Measurements from ENCODE around the gene STUM. TPM values are rescaled to one million over a fixed set of nuclear protein-coding genes. Genes with fewer than 3 reads are reported as not detected.

The STUM gene
- total RNA-seq, 1 experiment from 2014 or later = 0.11 TPM

DNA sequence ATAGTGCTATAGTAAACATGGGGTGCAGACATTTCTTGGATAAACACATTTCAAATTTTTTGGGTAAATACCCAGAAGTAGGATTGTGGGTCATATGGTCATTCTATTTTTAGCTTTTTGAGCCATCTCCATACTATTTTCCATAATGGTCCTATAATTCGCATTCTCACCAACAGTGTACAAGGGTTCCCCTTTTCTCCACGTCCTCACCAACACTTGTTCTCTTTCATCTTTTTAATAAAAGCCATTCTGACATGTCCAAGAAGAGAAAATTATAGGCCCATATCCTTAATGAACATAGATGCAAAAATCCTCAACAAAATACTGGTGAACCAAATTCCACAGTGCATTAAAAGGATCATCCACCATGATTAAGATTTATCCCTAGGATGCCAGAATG, 8.9 kb downstream of the STUM start:
- no peak overlapping the region for H2AFZ ChIP-seq (ENCODE audit: low read length)
- no peak overlapping the region for H3K4ac ChIP-seq (ENCODE audit: low read depth, low read length)
- H3K23me2 ChIP-seq (ENCODE audit: insufficient read length, low read depth, low read length, poor library complexity, severe bottlenecking) = no peaks in the 10 kb centered on the region
- no peak overlapping the region for H3K27ac ChIP-seq (ENCODE audit: insufficient read length, low read depth, low read length)
- no peak overlapping the region for H2BK15ac ChIP-seq (ENCODE audit: low read depth, low read length)
- no peaks in the 10 kb centered on the region for H3K27me3 ChIP-seq (ENCODE audit: insufficient read depth, low read length)
- no peak overlapping the region for H3K23ac ChIP-seq (ENCODE audit: insufficient read length, low read depth, low read length)
- H2BK5ac ChIP-seq (ENCODE audit: insufficient read length, low read length) = no peak overlapping the region
- TF ChIP-seq, protein P1, sequence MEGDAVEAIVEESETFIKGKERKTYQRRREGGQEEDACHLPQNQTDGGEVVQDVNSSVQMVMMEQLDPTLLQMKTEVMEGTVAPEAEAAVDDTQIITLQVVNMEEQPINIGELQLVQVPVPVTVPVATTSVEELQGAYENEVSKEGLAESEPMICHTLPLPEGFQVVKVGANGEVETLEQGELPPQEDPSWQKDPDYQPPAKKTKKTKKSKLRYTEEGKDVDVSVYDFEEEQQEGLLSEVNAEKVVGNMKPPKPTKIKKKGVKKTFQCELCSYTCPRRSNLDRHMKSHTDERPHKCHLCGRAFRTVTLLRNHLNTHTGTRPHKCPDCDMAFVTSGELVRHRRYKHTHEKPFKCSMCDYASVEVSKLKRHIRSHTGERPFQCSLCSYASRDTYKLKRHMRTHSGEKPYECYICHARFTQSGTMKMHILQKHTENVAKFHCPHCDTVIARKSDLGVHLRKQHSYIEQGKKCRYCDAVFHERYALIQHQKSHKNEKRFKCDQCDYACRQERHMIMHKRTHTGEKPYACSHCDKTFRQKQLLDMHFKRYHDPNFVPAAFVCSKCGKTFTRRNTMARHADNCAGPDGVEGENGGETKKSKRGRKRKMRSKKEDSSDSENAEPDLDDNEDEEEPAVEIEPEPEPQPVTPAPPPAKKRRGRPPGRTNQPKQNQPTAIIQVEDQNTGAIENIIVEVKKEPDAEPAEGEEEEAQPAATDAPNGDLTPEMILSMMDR (conservative IDR thresholded peaks at IDR 0.05) = no peak
- no peaks in the 10 kb centered on the region for H3K36me3 Mint-ChIP-seq (ENCODE audit: insufficient read depth in 1 of 3, low read depth in 3 of 3)
- no peak for DNase-seq
- H4K91ac ChIP-seq (ENCODE audit: insufficient read length, low read depth, low read length) = no peak overlapping the region
- H4K20me1 ChIP-seq (ENCODE audit: control insufficient read depth, insufficient read depth, insufficient read length) = no peaks in the 10 kb centered on the region
- no peak overlapping the region for H3K18ac ChIP-seq (ENCODE audit: insufficient read length, low read depth, low read length)
- no peaks in the 10 kb centered on the region for H3K79me2 ChIP-seq (ENCODE audit: insufficient read depth, low read length)
- H3K4me1 Mint-ChIP-seq = no peaks in the 10 kb centered on the region
- no peak overlapping the region for H2BK120ac ChIP-seq (ENCODE audit: low read depth, low read length, poor library complexity, severe bottlenecking)
- no peaks in the 10 kb centered on the region for H3K9me3 ChIP-seq (ENCODE audit: control insufficient read depth, low read depth, low read length)
- no peak overlapping the region for H4K8ac ChIP-seq (replicated peaks; ENCODE audit: insufficient read length, low read depth, low read length)
- H3K27ac Mint-ChIP-seq = no peak overlapping the region
- peaks cover 50% of the 10 kb centered on the region for H3K27me3 Mint-ChIP-seq (ENCODE audit: low read depth)
- no peak overlapping the region for H4K5ac ChIP-seq (ENCODE audit: insufficient read length, low read depth, low read length)
- WGBS (ENCODE audit: extremely low coverage, insufficient read length, low lambda C conversion rate) = no CpG with 5 or more reads among the region's 2 CpGs
- H3K4me3 Mint-ChIP-seq = no peak overlapping the region
- H3K9ac ChIP-seq (ENCODE audit: extremely low read depth, insufficient read length, low read length) = no peak overlapping the region
- no peak overlapping the region for H3T11ph ChIP-seq (ENCODE audit: low read length)
- H3K79me1 ChIP-seq (ENCODE audit: insufficient read depth, low read depth, low read length, poor library complexity, severe bottlenecking) = no peaks in the 10 kb centered on the region
- H3K9me3 Mint-ChIP-seq = no peaks in the 10 kb centered on the region
- H3K56ac ChIP-seq (ENCODE audit: insufficient read length, low read depth, low read length) = no peak overlapping the region
- H2AK5ac ChIP-seq (ENCODE audit: insufficient read length, low read length) = no peak overlapping the region
- H3K4me2 ChIP-seq (ENCODE audit: insufficient read depth, insufficient read length, low read length) = no peak overlapping the region
- no peak overlapping the region for H2BK12ac ChIP-seq (ENCODE audit: insufficient read length, low read depth, low read length)
- no peaks in the 10 kb centered on the region for H3K4me1 ChIP-seq (ENCODE audit: insufficient read depth, low read length)
- no peak overlapping the region for H3K14ac ChIP-seq (ENCODE audit: insufficient read depth, low read length)
- H2BK20ac ChIP-seq (ENCODE audit: low read depth, low read length, poor library complexity, severe bottlenecking) = no peak overlapping the region

Data from H9 (cell line).